HG03378 (cell line): ENCODE data around the gene MED15.
"Not testable (repeated sequence)": the region's sequence is repeated elsewhere in the genome, so short reads cannot be mapped to it uniquely, and the experiment has no call there.

Source experiments
- ATAC-seq: cut with Tn5 transposase; IDR thresholded peaks from one replicate; pipeline ENCODE4 v1.9.1; 2021; ENCODE audit warnings: mild to moderate bottlenecking, moderate library complexity; ENCODE audit not compliant: unreplicated experiment

MED15 gene

GRCh38 chr22:20581503-20582170, 74.2 kb downstream of the MED15 start:
- no peak for ATAC-seq

- ATAC-seq, result no peak
These were observed 74.7 kb downstream of the MED15 start for GRCh38 chr22:20582171-20582511.

- ATAC-seq, result no peak
These were observed 75.3 kb downstream of the MED15 start for GRCh38 chr22:20582520-20583361.

GRCh38 chr22:20583471-20583922, 76.1 kb downstream of the MED15 start:
- no peak for ATAC-seq

GRCh38 chr22:20584029-20584871, 76.8 kb downstream of the MED15 start:
- ATAC-seq, result no peak

- ATAC-seq, result no peak
These were observed 77.6 kb downstream of the MED15 start for GRCh38 chr22:20584872-20585638.

- ATAC-seq, result no peak
These were observed 78.4 kb downstream of the MED15 start for GRCh38 chr22:20585639-20586402.

- no peak for ATAC-seq
These were observed 79.0 kb downstream of the MED15 start for GRCh38 chr22:20586403-20586745.

GRCh38 chr22:20587206-20587958, 80.0 kb downstream of the MED15 start:
- no peak for ATAC-seq

- no peak for ATAC-seq
These were observed 80.9 kb downstream of the MED15 start for GRCh38 chr22:20588092-20588842.

- ATAC-seq, result no peak
These were observed 81.6 kb downstream of the MED15 start for GRCh38 chr22:20588843-20589581.

GRCh38 chr22:20589614-20590476, 82.4 kb downstream of the MED15 start:
- no peak for ATAC-seq

GRCh38 chr22:20590477-20591294, 83.3 kb downstream of the MED15 start:
- no peak for ATAC-seq

GRCh38 chr22:20591295-20591645, 83.9 kb downstream of the MED15 start:
- ATAC-seq, result no peak

- ATAC-seq, result no peak
These were observed 84.4 kb downstream of the MED15 start for GRCh38 chr22:20591660-20592310.

- ATAC-seq, result not testable (repeated sequence)
These were observed 86.6 kb downstream of the MED15 start for GRCh38 chr22:20594038-20594437.
